Inferior parietal cortex (tissue), 1 donor: ENCODE data around the gene FBXL4.

Experiments used
- DNase-seq: peaks from one replicate; pipeline ENCODE4 v3.0.0-alpha.2; 2016; ENCODE audit errors: extremely low spot score

The FBXL4 gene

DNA sequence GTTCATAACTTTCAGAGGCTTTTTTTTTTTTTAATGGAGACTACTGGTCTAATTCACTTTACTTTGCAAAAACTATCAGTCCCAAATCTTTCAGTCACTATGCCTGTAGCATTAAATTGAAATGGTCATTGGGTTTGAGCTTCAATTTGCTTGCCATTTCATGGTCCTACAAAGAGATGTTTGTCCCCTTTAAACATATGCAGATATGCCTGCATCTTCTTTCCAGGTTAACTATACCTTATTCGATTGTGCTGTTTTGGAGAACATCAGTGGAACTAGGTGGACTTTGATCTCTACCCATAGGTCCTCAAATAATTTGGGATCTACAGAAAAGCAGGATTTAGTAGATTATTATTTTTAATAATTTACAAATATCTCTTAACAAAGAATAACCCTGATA lies 108.8 kb downstream of the FBXL4 start:
- peak; percentile 40 for DNase-seq

DNA sequence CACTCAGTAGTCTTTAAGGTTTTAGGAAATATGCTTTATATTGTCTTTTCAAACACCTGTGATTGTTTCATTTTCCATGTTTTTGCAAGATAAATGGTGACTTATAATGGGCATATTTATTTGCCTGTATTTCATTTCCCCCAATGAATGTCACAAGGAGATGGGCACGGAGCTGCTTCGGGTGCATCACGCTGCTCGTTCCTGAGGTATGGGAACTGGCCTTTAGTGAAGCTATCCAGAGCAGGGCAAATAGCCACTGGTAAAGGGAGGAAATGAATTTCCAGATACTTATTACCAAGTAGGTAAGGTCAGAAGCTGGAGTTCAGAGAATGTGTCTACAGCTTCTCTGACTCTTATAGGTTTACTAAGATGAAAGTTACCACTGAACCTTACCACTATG lies 109.7 kb downstream of the FBXL4 start:
- DNase-seq = peak; percentile 58

DNA sequence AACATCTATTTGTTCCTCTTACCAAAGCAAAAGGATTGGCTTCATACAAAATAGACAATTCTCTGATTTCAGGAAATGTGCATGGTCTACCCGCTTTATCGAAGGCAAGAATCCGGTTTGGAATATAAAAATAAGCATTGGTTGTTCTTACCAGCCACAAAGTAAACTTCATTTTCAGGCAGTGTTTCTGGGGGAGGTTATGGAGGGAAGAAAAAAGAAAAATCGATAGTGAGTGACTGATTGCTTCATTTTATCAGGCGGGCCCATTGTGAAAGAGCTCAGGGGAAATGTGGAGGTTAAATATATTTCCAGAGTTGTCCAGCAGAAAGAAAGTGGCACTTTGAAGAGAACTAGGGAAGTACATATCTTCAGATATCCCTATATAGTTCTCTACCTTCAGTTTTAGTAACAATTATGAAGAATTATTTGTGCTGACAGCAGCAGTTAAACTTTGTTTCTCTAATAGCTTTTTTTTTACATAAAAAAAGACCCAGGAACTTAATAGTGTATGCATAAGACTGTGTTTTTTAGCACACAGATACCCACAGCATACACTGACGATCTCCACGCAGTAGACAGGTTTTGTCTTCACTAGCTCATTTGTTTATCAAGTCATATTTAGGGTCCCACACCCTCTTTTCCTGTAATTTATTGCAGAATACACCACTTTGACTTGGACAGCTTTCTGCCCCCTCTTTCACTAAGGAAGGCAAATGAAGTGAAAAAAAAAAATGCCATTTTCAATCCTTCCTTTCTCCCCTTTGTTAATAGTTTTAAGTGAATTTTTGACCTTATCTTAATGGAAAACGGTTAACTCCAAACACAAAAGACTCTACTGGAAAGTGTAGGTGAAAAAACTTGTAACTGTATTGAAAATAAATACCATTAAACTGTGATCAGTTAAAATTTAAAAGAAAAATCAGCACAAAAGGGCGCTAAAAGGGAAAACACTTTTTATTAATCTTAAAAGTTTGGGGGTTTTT lies 110.5 kb downstream of the FBXL4 start:
- peak; percentile 51 for DNase-seq

DNA sequence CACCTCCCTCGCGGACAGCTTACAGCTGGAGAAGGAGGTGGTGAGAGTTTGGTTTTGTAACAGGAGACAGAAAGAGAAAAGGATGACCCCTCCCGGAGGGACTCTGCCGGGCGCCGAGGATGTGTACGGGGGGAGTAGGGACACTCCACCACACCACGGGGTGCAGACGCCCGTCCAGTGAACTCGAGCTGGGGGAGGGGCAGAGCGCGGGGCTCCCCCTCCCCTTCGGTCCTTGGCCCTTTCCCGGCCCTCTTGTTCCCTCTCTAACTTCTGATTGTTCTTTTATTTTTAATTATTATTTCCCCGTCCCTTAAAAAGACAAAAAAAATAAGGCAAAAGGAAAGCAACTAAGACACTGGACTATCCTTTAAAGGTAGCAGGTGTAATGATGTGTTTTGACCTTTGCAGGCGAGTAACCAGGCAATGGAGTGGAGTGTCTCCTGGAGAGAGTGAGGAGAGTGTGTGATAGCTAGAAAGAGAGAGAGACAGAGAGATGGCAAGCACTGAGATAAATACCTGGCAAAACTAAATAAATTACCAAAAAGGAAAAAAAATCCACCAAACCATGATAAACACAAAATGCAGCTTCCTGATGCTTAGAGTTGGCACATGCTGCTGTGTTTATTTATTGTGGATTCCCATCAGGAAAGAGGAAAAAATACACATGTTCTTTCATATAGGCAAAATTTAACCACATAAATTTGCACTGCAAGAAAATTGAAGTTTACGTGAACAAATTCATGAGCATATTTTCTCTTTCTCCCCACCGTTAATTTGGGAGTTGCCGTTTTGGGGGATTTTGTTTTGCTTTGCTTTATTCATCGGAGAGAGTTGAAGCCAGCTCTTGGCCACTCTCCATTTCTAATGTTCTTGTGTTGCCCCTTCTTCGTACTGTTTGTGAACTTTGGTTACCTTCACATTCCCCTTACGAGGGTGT lies 111.5 kb downstream of the FBXL4 start:
- DNase-seq = peak; percentile 52

DNA sequence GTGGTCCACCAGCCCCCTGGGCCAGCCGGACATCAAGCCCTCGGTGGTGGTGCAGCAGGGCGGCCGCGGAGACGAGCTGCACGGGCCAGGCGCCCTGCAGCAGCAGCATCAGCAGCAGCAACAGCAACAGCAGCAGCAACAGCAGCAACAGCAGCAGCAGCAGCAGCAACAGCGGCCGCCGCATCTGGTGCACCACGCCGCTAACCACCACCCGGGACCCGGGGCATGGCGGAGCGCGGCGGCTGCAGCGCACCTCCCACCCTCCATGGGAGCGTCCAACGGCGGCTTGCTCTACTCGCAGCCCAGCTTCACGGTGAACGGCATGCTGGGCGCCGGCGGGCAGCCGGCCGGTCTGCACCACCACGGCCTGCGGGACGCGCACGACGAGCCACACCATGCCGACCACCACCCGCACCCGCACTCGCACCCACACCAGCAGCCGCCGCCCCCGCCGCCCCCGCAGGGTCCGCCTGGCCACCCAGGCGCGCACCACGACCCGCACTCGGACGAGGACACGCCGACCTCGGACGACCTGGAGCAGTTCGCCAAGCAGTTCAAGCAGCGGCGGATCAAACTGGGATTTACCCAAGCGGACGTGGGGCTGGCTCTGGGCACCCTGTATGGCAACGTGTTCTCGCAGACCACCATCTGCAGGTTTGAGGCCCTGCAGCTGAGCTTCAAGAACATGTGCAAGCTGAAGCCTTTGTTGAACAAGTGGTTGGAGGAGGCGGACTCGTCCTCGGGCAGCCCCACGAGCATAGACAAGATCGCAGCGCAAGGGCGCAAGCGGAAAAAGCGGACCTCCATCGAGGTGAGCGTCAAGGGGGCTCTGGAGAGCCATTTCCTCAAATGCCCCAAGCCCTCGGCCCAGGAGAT lies 112.4 kb downstream of the FBXL4 start:
- DNase-seq = peak; percentile 33

DNA sequence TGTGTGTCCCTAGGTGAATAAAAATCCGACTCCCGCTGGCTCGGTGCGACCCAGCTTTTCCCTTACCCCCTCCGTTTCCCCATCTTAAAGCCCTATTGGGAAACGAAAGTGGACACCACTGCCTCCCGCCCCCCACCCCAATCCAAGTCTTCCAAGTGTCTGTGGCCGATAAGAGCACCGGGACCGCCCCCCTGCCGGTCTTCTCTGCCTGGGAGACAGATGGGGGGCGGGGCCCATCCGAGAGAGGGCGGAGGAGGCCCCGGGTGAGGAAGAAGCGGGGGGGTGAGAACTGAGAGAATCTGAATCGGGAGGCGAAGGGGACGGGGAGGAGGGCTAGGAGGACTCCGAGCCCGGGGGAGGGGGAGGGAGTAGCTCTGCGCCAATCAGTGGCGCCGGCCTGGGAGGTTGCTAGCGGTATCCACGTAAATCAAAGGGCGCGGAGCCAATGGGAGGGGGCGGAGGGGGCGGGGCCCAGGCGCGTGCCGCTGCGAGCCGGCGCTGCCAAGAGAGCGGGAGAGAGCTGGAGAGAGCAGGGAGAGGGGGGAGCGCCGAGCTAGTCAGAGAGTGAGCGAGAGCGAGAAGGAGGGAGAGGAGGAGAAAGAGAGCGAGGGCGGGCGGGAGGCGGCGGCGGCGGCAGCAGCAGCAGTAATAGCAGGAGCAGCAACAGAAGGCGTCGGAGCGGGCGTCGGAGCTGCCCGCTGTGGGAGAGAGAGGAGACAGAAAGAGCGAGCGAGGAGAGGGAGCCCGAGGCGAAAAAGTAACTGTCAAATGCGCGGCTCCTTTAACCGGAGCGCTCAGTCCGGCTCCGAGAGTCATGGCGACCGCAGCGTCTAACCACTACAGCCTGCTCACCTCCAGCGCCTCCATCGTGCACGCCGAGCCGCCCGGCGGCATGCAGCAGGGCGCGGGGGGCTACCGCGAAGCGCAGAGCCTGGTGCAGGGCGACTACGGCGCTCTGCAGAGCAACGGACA lies 113.4 kb downstream of the FBXL4 start, which contains the start of gene POU3F2:
Gene POU3F2 (plus strand): TSS at position 515 of the 972 bp plus-strand sequence. CDS start 300 bp downstream, at position 815.
- DNase-seq = peak; percentile 90

DNA sequence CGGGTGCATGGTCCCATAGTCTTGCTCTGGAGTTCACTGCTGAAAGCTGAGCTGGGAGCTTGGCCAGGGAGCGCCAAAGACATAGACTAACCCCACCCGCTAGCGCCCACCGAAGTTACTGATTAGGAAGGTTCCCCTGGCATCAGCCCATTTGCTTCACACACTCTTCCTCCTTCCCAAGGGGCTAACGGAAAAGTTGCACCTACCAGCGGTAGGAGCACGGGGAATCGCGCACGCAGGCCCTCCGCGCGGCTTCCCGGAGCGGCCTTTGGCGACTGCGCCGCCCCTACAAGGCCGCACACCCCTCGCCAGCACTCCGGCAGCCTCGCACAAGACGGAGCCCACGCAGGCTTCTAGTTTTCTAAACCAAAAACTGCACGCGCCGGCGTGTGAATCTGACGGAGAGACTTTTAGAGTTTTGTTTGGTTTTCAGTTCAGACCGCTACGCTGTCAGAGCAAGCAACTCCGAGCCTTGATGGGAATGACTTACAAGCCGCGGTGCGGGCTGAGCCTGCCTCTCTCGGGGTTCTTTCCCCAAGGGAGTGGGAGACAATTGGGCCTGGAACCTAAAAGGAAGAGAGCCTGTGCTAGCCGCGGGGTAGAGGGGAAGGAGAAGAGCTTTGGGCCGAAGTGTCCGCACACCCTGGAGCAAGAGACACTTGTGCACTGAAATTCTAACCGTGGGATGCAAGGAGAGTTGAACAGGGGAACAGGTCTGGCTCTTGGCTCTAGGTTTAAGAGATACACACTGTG lies 114.3 kb downstream of the FBXL4 start:
- peak; percentile 71 for DNase-seq

DNA sequence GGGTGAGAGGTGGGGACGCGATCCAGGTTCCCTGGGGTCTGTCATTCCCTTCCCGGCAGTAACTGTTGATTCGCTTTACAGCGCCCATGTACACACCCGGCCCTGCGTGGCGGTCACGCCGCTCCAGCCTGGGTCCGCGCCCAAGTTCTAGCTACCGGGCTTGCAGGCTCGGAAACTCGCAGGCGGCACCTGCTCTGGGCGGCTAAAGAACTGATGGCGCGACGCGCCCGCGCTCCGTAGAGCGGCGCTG lies 114.8 kb downstream of the FBXL4 start:
- peak; percentile 66 for DNase-seq

DNA sequence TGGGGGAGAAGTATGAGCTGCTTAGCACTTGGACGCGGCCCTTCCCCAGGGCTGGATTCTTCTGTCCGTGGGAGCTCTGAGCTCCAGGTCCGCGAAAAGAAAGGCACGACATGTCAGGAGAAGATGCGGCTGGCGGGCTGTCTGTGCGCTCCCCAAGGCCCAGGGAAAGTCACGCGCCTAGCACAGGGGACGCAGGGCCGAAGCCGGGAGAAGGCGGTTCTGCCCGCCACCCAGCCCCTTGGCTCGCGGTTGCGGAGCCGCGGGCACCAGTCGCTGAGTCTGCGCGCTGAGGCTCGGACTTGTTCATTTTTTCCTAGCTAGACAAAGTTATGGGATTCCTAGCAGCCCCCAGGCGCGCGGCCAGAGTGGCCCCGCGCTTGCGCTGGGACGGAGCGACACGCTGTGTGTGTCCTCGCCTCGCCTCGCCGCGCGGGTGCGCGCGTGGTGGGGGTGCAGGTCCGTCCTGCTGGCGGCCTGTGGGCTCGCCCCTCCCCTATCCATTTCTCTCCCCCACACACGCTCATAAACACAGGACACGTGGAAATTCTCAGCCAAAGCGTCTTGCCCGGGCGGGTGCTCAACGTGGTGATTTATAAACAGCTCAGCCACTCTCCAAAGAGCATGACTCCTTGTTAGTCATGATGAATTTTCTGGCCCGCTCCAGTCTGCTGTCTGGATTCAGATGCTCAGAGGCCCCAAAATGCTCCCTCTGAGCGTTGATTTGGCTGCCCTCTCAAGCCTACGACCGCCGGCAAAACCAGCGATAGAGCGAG lies 115.3 kb downstream of the FBXL4 start:
- DNase-seq = peak; percentile 74

DNA sequence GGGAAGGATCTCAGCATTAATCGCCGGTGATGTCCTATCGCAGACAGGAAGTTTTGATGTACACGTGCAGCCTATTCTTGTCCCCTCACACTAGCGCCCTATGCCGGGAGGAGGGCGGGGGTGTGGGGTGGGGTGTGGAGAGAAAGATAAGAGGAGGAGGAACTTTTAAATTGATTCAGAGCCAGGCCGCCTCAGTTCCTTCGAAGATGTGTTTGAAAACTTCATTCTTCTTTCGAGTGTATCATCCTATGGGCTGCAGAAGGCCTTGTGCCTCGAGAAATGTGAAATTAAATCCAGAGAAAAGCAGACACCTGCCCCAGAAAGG lies 115.8 kb downstream of the FBXL4 start:
- peak; percentile 20 for DNase-seq

DNA sequence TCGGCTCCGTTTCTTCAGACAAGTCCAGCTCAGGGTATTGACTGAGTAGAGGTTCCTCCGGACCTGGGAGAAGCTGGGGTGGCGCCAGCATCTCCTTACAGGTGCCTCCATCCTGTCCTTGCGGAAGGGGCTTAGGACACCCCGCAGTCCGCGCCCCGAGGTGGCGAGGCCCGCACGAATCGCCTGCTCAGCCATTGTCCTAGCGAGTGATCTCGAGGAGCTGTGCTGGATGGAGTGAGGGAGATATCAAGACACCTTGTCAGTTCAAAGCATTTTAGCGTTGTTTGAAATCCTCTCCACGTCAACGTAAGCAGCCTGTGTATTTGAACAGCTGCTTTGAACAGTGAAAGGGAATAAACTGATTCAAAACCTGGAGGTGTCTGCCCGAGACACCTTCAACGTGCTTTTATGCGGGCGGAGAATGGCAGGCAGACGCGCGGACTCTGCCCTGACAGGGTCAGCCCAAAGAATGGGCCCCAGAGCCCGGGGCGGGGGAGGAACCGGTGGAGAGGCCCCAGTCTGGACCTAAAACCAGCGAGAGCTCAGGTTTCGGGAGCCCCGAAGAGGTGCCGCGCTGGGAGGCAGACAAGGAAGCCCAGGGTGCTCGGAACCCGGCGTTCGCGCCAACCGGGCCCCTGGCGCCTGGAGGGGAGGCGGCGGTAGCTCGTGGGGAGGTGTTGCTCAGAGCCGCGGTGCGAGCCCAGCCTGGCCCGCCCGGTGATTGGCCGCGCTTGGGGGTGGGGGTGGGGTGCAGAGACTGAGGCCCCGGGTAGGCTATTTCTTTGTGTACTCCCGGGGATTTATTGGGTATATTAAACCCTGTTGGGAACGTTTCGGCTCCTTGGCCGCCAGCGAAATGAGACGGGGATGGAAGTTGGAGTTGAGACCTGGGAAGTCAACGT lies 116.4 kb downstream of the FBXL4 start:
- peak; percentile 39 for DNase-seq

DNA sequence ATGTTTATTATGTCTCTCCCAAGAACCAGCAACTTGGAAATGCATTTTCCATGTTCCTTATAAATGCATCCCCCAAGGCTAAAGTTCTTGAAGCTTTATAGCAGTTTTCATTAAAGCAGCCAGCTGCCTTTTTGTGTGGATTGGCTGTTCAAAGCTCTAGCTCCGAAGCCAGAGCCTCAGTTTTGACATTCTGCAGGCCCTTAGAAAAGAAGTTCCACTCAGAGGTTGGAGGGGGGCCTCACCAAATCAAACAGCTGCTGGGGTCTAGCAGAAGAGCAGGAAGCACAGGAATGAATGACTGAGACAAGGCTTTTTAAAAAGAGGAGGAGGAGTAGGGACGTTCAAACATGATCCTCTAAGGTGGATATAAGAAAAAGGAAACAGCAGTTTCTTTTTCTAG lies 117.6 kb downstream of the FBXL4 start:
- DNase-seq = no peak

DNA sequence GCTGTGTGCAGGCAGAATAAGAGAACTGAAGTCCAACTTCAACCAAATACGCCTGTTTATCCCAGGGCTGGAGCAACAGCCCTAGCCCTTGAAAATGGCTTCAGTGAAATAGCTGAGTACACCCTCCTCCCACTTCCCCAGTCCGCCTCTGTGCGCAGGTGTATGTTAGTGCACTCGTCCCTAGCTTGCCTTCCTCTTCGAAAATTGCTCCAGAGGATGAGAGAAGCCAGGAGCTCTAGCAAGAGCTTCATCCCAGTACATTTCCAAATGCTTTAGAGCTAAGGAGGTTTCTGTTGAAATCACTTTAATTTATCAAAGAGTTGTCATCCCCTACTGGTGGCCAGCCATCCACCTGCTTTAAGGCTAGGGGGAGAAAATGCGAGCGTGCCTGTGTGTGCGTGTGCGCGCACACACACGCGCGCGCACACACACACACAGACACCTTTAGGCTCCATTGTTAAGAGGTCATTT lies 118.8 kb downstream of the FBXL4 start:
- peak; percentile 36 for DNase-seq

DNA sequence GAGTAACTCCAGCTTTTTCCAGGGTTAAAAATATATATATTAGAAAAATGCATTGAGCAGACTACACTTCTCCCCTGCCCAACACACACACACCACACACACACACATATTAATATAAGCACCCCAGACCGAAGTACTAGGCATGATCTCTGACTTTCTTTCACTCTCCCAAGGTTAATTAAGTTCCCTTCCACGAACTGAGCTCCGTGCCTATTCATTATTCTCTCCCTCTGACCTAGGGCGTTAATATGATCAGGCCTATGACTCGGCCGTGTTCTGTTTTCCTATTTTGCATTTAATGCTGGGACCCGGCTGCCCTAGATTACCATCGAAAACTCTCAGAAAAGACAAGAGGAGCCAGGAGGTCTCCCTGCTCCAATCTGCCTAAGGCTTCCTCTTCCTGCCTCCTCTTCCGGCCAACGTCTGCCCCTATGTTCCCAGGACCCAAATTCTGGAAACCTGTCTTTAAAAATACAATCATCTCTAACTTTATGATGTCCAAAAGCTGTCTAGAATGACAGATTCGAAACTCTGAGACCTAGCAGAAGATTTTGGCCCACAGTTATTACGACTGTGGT lies 119.4 kb downstream of the FBXL4 start:
- DNase-seq = peak; percentile 19

DNA sequence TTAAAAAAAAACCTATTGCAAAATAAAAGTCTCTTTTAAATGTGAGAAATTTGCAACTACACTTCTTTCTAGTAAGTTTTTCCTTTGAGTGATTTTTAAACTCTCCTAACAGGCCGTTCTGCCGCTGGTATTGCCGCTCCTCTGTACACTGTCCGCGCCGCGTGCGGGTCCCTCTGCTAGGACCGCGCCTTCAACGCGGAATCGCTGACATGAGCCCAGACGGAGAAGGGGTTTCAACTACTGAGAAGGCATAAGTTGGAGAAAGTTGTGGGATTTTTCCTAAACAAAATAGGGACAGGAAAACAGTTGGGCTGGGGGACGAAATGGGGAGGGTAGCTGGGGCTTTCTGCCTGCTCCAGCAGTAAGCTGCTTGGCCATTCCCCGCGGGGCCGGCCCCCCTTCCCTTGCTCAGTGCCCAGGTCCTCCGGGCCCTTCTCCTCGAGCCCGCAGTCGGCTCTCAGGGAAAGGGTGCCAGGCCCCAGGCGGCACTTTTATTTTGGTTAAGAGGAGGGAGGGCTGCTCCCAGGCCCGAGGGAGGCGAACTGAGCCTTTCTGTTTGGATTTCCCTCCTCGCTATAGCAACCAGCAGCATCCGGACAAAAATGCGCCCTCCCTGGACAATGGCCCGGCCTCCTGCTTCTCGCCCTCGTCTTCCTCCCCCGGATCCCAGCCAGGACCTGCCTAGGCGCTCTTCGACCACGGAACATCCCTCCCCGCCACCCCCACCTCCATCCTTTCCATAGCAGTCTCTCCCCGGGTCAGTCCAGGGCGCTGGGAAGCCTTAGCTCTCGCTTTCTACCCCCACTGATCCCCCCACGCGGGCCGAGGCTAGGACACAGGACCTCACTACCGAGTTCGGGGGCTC lies 120.2 kb downstream of the FBXL4 start:
- DNase-seq = peak; percentile 40

DNA sequence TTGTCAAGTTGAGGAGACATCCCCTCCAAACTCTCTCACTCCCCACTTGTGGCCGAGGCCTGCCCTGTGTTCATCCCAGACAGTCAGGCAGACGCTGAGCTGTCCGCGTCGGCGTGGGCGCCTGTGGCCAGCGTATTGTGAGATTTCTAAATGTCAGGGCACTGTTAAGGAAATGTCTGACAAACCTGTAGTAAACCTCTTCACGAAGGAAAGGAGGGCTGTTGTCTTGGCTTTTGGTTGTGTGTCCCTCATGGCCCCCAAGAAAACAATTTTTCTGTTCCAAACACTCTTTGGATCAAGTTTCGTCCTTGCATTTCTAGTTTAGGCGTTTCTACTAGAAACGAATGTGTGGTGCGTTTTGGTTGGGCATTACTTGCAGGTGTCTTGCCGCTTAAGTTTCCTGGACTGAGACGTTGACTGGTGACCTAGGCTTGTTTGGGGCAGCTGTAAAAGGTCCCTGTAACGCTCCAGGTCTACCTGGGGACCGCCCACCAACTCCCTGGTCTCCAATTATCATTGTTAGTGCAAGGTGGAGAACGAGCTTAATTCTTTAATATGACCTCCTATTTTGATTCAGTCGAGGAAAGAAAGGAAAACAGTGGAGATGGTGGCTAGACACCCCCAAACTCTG lies 122.0 kb downstream of the FBXL4 start:
- peak; percentile 5 for DNase-seq
